ENCODE data around the gene NOVA1.

DNA sequence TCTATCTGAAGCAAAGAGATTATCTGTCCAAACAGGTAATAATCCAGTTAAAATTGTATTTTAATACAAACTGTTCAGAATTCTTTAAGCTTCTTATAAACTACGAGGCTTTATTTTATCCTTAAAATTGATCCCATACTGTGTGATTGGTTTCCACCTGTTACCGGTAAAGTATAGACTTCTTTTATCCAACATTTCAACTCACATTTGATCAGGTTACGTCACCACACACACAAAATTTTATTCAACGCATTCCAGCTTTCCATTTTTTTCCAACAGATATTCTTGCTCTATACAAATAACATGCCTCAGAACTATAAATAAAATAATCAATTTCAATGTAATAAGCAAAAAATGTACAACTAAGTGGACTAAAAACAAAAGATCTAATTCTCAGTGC is 4.5 kb downstream of the NOVA1 start:
- TF ChIP-seq TAF1 (conservative IDR thresholded peaks at IDR 0.05) (no peak), REST (IDR thresholded peaks at IDR 0.05) (no peak), GABPA (IDR thresholded peaks at IDR 0.05 in 1 of 2, conservative IDR thresholded peaks at IDR 0.05 in 1 of 2) (no peak)
- TF ChIP-seq, protein P1, sequence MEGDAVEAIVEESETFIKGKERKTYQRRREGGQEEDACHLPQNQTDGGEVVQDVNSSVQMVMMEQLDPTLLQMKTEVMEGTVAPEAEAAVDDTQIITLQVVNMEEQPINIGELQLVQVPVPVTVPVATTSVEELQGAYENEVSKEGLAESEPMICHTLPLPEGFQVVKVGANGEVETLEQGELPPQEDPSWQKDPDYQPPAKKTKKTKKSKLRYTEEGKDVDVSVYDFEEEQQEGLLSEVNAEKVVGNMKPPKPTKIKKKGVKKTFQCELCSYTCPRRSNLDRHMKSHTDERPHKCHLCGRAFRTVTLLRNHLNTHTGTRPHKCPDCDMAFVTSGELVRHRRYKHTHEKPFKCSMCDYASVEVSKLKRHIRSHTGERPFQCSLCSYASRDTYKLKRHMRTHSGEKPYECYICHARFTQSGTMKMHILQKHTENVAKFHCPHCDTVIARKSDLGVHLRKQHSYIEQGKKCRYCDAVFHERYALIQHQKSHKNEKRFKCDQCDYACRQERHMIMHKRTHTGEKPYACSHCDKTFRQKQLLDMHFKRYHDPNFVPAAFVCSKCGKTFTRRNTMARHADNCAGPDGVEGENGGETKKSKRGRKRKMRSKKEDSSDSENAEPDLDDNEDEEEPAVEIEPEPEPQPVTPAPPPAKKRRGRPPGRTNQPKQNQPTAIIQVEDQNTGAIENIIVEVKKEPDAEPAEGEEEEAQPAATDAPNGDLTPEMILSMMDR (IDR thresholded peaks at IDR 0.05; ENCODE audit: low read depth, low read length, missing input control): no peak

Measured in liver (tissue), 3 donors.